Mesothelial cell of epicardium (in vitro differentiated cells): ENCODE data around the gene PYROXD2. TPM values are rescaled to one million over a fixed set of nuclear protein-coding genes. Genes with fewer than 3 reads are reported as not detected.

ENCODE experiments used
- DNase-seq, 2 experiments: peaks; one replicate each; pipeline ENCODE4 v3.0.0; 2021; ENCODE audit warnings: low spot score in 2 of 2; ENCODE audit not compliant: unreplicated experiment in 2 of 2
- H3K27ac Mint-ChIP-seq: 2 replicates; pipeline ENCODE4 v1.8.0; 2021; ENCODE audit warnings: mixed read lengths
- H3K27me3 Mint-ChIP-seq: 2 replicates; pipeline ENCODE4 v1.8.0; 2021; ENCODE audit warnings: low read depth, mixed read lengths
- H3K36me3 Mint-ChIP-seq: 2 replicates; pipeline ENCODE4 v1.8.0; 2021; ENCODE audit warnings: mixed read lengths
- H3K4me1 Mint-ChIP-seq: 2 replicates; pipeline ENCODE4 v1.8.0; 2021; ENCODE audit warnings: mixed read lengths
- H3K4me3 Mint-ChIP-seq: 2 replicates; pipeline ENCODE4 v1.8.0; 2021; ENCODE audit warnings: mild to moderate bottlenecking, moderate library complexity, mixed read lengths
- H3K9me3 Mint-ChIP-seq: 2 replicates; pipeline ENCODE4 v1.8.0; 2021; ENCODE audit warnings: mixed read lengths
- CTCF ChIP-seq: fragments of 200-600 bp; sonication (generic); IDR thresholded peaks from one replicate; pipeline ENCODE4 v1.5.0; 2021; ENCODE audit warnings: antibody characterized with exemption; ENCODE audit not compliant: unreplicated experiment
- total RNA-seq: library from RNA; stranded (reverse); gene quantifications from 3 replicates; pipeline ENCODE4 v1.2.1, GENCODE V29; 2021

The PYROXD2 gene
- total RNA-seq, 1 donor from 2014 or later: 31.9 TPM

- Mint-ChIP-seq H3K9me3 (no peaks in the 10 kb centered on the region), H3K27ac (no peak overlapping the region), H3K4me1 (peaks cover 6% of the 10 kb centered on the region), H3K27me3 (peaks cover 11% of the 10 kb centered on the region), H3K36me3 (no peaks in the 10 kb centered on the region), H3K4me3 (no peak overlapping the region)
- TF ChIP-seq CTCF: no peak
- DNase-seq: no peak
These were observed 35.6 kb upstream of the PYROXD2 start for GRCh38 chr10:98450618-98451017.

GRCh38 chr10:98449287-98449686 lies 34.3 kb upstream of the PYROXD2 start:
- H3K4me3 Mint-ChIP-seq: no peak overlapping the region
- no peak overlapping the region for H3K27ac Mint-ChIP-seq
- no peaks in the 10 kb centered on the region for H3K9me3 Mint-ChIP-seq
- peaks cover 6% of the 10 kb centered on the region for H3K36me3 Mint-ChIP-seq
- peaks cover 7% of the 10 kb centered on the region for H3K4me1 Mint-ChIP-seq
- no peak for TF ChIP-seq CTCF
- no peak for DNase-seq
- H3K27me3 Mint-ChIP-seq: peaks cover 11% of the 10 kb centered on the region

- Mint-ChIP-seq H3K27ac (peak within 1 kb of the TSS; percentile 94), H3K4me3 (peak within 1 kb of the TSS; percentile 81), H3K36me3 (peaks cover 18% of the 10 kb centered on the region), H3K9me3 (no peaks in the 10 kb centered on the region), H3K27me3 (peaks cover 8% of the 10 kb centered on the region), H3K4me1 (peaks cover 7% of the 10 kb centered on the region)
- peak; percentile 60 to 75 for DNase-seq
- no peak for TF ChIP-seq CTCF
These were observed 31.8 kb upstream of the PYROXD2 start, which contains the start of gene HPS1 for GRCh38 chr10:98446661-98447221. Gene HPS1 (minus strand): TSS chr10:98446935. CDS start chr10:98443240, 3,695 bp downstream.

GRCh38 chr10:98446151-98446660 lies 31.2 kb upstream of the PYROXD2 start:
- peaks cover 7% of the 10 kb centered on the region for H3K4me1 Mint-ChIP-seq
- peak in 1 of 2 experiments; percentile 63 for DNase-seq
- peak overlapping the region; percentile 94 for H3K27ac Mint-ChIP-seq
- no peaks in the 10 kb centered on the region for H3K9me3 Mint-ChIP-seq
- H3K27me3 Mint-ChIP-seq: peaks cover 8% of the 10 kb centered on the region
- H3K4me3 Mint-ChIP-seq: peak overlapping the region; percentile 81
- peaks cover 19% of the 10 kb centered on the region for H3K36me3 Mint-ChIP-seq
- no peak for TF ChIP-seq CTCF

- H3K4me3 Mint-ChIP-seq: peak overlapping the region; percentile 81
- peaks cover 7% of the 10 kb centered on the region for H3K4me1 Mint-ChIP-seq
- H3K27ac Mint-ChIP-seq: peak overlapping the region; percentile 94
- TF ChIP-seq CTCF: no peak
- H3K9me3 Mint-ChIP-seq: no peaks in the 10 kb centered on the region
- H3K36me3 Mint-ChIP-seq: peaks cover 23% of the 10 kb centered on the region
- DNase-seq: no peak
- peaks cover 2% of the 10 kb centered on the region for H3K27me3 Mint-ChIP-seq
These were observed 30.3 kb upstream of the PYROXD2 start for GRCh38 chr10:98445200-98445812.
